ENCODE data around the gene CPTP.
"Not testable (repeated sequence)": the region's sequence is repeated elsewhere in the genome, so short reads cannot be mapped to it uniquely, and the experiment has no call there.

Gene CPTP

GRCh38 chr1:1307261-1307922 is 17.2 kb upstream of the CPTP start:
- no peak for DNase-seq

GRCh38 chr1:1307923-1308755 is 16.5 kb upstream of the CPTP start, which contains the start of the genes ACAP3 and PUSL1:
ACAP3 (minus strand) TSS chr1:1307930; CDS start chr1:1307815, 115 bp downstream.
PUSL1 (plus strand) TSS chr1:1308597; CDS start chr1:1308644, 47 bp downstream.
- DNase-seq = no peak

GRCh38 chr1:1308756-1309250 is 15.8 kb upstream of the CPTP start:
- no peak for DNase-seq

GRCh38 chr1:1309251-1310108 is 15.1 kb upstream of the CPTP start:
- DNase-seq = no peak

- DNase-seq = no peak
Measured at GRCh38 chr1:1310109-1310385, 14.6 kb upstream of the CPTP start.

- no peak for DNase-seq
Measured at GRCh38 chr1:1310476-1311053, 14.0 kb upstream of the CPTP start.

- no peak for DNase-seq
Measured at GRCh38 chr1:1311107-1312104, 13.2 kb upstream of the CPTP start.

GRCh38 chr1:1312450-1313314 is 11.9 kb upstream of the CPTP start:
- no peak for DNase-seq

- no peak for DNase-seq
Measured at GRCh38 chr1:1313500-1314236, 10.9 kb upstream of the CPTP start.

- no peak for DNase-seq
Measured at GRCh38 chr1:1314237-1314586, 10.4 kb upstream of the CPTP start.

GRCh38 chr1:1314678-1315335 is 9.8 kb upstream of the CPTP start:
- DNase-seq = no peak

GRCh38 chr1:1315435-1315954 is 9.1 kb upstream of the CPTP start:
- no peak for DNase-seq

- DNase-seq = not testable (repeated sequence)
Measured at GRCh38 chr1:1316199-1316598, 8.4 kb upstream of the CPTP start.

- DNase-seq = no peak
Measured at GRCh38 chr1:1317420-1317819, 7.2 kb upstream of the CPTP start.

- DNase-seq = peak; percentile 49
Measured at GRCh38 chr1:1318131-1318652, 6.4 kb upstream of the CPTP start.

GRCh38 chr1:1318777-1319645 is 5.6 kb upstream of the CPTP start:
- DNase-seq = no peak

GRCh38 chr1:1319646-1319941 is 5.0 kb upstream of the CPTP start:
- no peak for DNase-seq
